ENCODE measurements around the gene FOXN4.

Gene FOXN4

GRCh38 chr12:109246221-109246620, 62.9 kb downstream of the FOXN4 start:
- H3K9me3 ChIP-seq (ENCODE audit: insufficient read depth, low read length), result no peaks in the 10 kb centered on the region
- H3K4me3 ChIP-seq (ENCODE audit: insufficient read depth, low read length, poor library complexity, severe bottlenecking), result no peak overlapping the region
- no peaks in the 10 kb centered on the region for H4K20me1 ChIP-seq (ENCODE audit: low read depth, low read length)
- H3F3A ChIP-seq (ENCODE audit: insufficient read depth), result no peaks in the 10 kb centered on the region
- no peaks in the 10 kb centered on the region for H3K36me3 ChIP-seq (ENCODE audit: low read length)
- H3K9me2 ChIP-seq (replicated peaks; ENCODE audit: insufficient read depth, low read length), result no peaks in the 10 kb centered on the region
- no peaks in the 10 kb centered on the region for H3K27me3 ChIP-seq (ENCODE audit: low read length)
- no peak for TF ChIP-seq EZH2phosphoT487 (conservative IDR thresholded peaks at IDR 0.05; ENCODE audit: low read length)
- no peak overlapping the region for H3K27ac ChIP-seq (ENCODE audit: low read depth, low read length)
- no peaks in the 10 kb centered on the region for H3K79me2 ChIP-seq (ENCODE audit: insufficient read depth, low read length)
- H3K9ac ChIP-seq (ENCODE audit: low read length), result no peak overlapping the region
- no peak overlapping the region for H2AFZ ChIP-seq (ENCODE audit: low read depth, low read length, severe bottlenecking)
- no peak overlapping the region for H3K4me2 ChIP-seq (ENCODE audit: low read depth, low read length, poor library complexity, severe bottlenecking)

- Histone ChIP-seq H3K9me2 (replicated peaks; ENCODE audit: insufficient read depth, low read length) (no peaks in the 10 kb centered on the region), H3K79me2 (ENCODE audit: insufficient read depth, low read length) (no peaks in the 10 kb centered on the region), H3K36me3 (ENCODE audit: low read length) (no peaks in the 10 kb centered on the region), H2AFZ (ENCODE audit: low read depth, low read length, severe bottlenecking) (no peak overlapping the region), H3K9ac (ENCODE audit: low read length) (no peak overlapping the region), H3K27ac (ENCODE audit: low read depth, low read length) (no peak overlapping the region), H4K20me1 (ENCODE audit: low read depth, low read length) (no peaks in the 10 kb centered on the region), H3K4me2 (ENCODE audit: low read depth, low read length, poor library complexity, severe bottlenecking) (no peak overlapping the region), H3F3A (ENCODE audit: insufficient read depth) (no peaks in the 10 kb centered on the region), H3K27me3 (ENCODE audit: low read length) (no peaks in the 10 kb centered on the region), H3K4me3 (ENCODE audit: insufficient read depth, low read length, poor library complexity, severe bottlenecking) (no peak overlapping the region), H3K9me3 (ENCODE audit: insufficient read depth, low read length) (no peaks in the 10 kb centered on the region)
- TF ChIP-seq EZH2phosphoT487 (conservative IDR thresholded peaks at IDR 0.05; ENCODE audit: low read length), result no peak
- no peak for TF ChIP-seq CTCF (IDR thresholded peaks at IDR 0.05; ENCODE audit: insufficient read depth, low read length, poor library complexity, severe bottlenecking)
Observed at GRCh38 chr12:109244073-109244472, 65.0 kb downstream of the FOXN4 start.

GRCh38 chr12:109241936-109242335, 67.1 kb downstream of the FOXN4 start:
- no peak for TF ChIP-seq CTCF (IDR thresholded peaks at IDR 0.05; ENCODE audit: insufficient read depth, low read length, poor library complexity, severe bottlenecking)

GRCh38 chr12:109240365-109240764, 68.7 kb downstream of the FOXN4 start:
- Histone ChIP-seq H3K27ac (ENCODE audit: low read depth, low read length) (no peak overlapping the region), H3K4me2 (ENCODE audit: low read depth, low read length, poor library complexity, severe bottlenecking) (no peak overlapping the region), H2AFZ (ENCODE audit: low read depth, low read length, severe bottlenecking) (no peak overlapping the region), H3K36me3 (ENCODE audit: low read length) (no peaks in the 10 kb centered on the region), H3K9ac (ENCODE audit: low read length) (no peak overlapping the region), H3K79me2 (ENCODE audit: insufficient read depth, low read length) (no peaks in the 10 kb centered on the region), H3K27me3 (ENCODE audit: low read length) (no peaks in the 10 kb centered on the region), H3K9me2 (replicated peaks; ENCODE audit: insufficient read depth, low read length) (no peaks in the 10 kb centered on the region), H4K20me1 (ENCODE audit: low read depth, low read length) (no peaks in the 10 kb centered on the region), H3K9me3 (ENCODE audit: insufficient read depth, low read length) (no peaks in the 10 kb centered on the region), H3F3A (ENCODE audit: insufficient read depth) (no peaks in the 10 kb centered on the region), H3K4me3 (ENCODE audit: insufficient read depth, low read length, poor library complexity, severe bottlenecking) (no peak overlapping the region)
- TF ChIP-seq EZH2phosphoT487 (conservative IDR thresholded peaks at IDR 0.05; ENCODE audit: low read length) (no peak), CTCF (IDR thresholded peaks at IDR 0.05; ENCODE audit: insufficient read depth, low read length, poor library complexity, severe bottlenecking) (no peak)

More at GRCh38 chr12:109241936-109242335, 67.1 kb downstream of the FOXN4 start:
- Histone ChIP-seq H3K27me3 (ENCODE audit: low read length) (no peaks in the 10 kb centered on the region), H3K9me3 (ENCODE audit: insufficient read depth, low read length) (no peaks in the 10 kb centered on the region), H4K20me1 (ENCODE audit: low read depth, low read length) (no peaks in the 10 kb centered on the region), H3K9me2 (replicated peaks; ENCODE audit: insufficient read depth, low read length) (no peaks in the 10 kb centered on the region), H3K4me2 (ENCODE audit: low read depth, low read length, poor library complexity, severe bottlenecking) (no peak overlapping the region), H3K27ac (ENCODE audit: low read depth, low read length) (no peak overlapping the region), H3F3A (ENCODE audit: insufficient read depth) (no peaks in the 10 kb centered on the region), H3K36me3 (ENCODE audit: low read length) (no peaks in the 10 kb centered on the region), H3K79me2 (ENCODE audit: insufficient read depth, low read length) (no peaks in the 10 kb centered on the region), H3K4me3 (ENCODE audit: insufficient read depth, low read length, poor library complexity, severe bottlenecking) (no peak overlapping the region), H2AFZ (ENCODE audit: low read depth, low read length, severe bottlenecking) (no peak overlapping the region), H3K9ac (ENCODE audit: low read length) (no peak overlapping the region)
